ENCODE data around the gene ABCB11.

- TF ChIP-seq MYC (IDR thresholded peaks at IDR 0.05; ENCODE audit: low read depth, low read length) (no peak), CTCF (IDR thresholded peaks at IDR 0.05; ENCODE audit: low read depth, low read length) (no peak), POLR2A (IDR thresholded peaks at IDR 0.05; ENCODE audit: extremely low read depth, insufficient read length) (no peak), MAX (IDR thresholded peaks at IDR 0.05; ENCODE audit: low read depth, low read length) (no peak)
Measured at GRCh38 chr2:168992026-168992425, 39.1 kb downstream of the ABCB11 start.
